ENCODE results near the gene SERPINB7. TPM values are rescaled to one million over a fixed set of nuclear protein-coding genes. Genes with fewer than 3 reads are reported as not detected.
"Not testable (repeated sequence)": the region's sequence is repeated elsewhere in the genome, so short reads cannot be mapped to it uniquely, and the experiment has no call there.

The SERPINB7 gene
- total RNA-seq, 1 experiment from 2014 or later = not detected

DNA sequence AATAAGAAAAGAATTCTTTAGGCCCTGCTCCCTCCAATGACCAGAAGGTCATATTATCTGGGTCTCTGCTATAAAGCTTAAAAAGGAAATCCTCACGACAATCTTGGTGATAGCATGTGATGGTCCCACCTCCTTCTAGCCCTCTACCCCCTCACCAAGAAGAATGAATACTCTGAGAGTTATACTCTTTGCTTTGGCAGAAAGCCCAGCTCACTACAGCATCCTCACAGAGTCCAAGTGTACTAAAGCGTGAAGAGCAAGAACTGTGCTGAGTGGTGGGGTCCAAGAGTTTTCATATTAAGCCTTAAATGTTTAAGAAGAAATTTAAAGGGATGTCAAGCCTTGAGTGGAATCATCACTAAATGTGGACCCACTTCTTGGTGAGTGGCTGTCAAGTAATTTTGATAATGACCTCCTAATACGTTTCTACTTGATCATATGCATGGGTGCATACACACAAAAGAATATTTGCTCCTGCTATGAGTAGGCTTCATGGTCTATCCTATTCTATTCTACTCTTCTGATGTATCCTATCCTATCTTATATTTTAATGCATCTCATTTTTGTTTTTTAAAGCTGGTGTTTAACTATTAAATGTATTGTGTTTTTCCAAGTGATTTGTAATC, 16.5 kb upstream of the SERPINB7 start:
- no peaks in the 10 kb centered on the region for H3K4me1 Mint-ChIP-seq
- H3K27ac Mint-ChIP-seq = no peak overlapping the region
- TF ChIP-seq CDX4 (CRISPR knock-in tag; IDR thresholded peaks at IDR 0.05; ENCODE audit: borderline replicate concordance) = no peak
- TF ChIP-seq MXD4 (CRISPR knock-in tag; IDR thresholded peaks at IDR 0.05; ENCODE audit: borderline replicate concordance) = no peak
- no peak for TF ChIP-seq NR1H2 (CRISPR knock-in tag; IDR thresholded peaks at IDR 0.05)
- TF ChIP-seq ZNF263 (CRISPR knock-in tag; IDR thresholded peaks at IDR 0.05; ENCODE audit: low read depth) = no peak
- no peak for TF ChIP-seq CTCF (IDR thresholded peaks at IDR 0.05)
- TF ChIP-seq ZNF423 (CRISPR knock-in tag; IDR thresholded peaks at IDR 0.05) = no peak
- TF ChIP-seq, protein P1, sequence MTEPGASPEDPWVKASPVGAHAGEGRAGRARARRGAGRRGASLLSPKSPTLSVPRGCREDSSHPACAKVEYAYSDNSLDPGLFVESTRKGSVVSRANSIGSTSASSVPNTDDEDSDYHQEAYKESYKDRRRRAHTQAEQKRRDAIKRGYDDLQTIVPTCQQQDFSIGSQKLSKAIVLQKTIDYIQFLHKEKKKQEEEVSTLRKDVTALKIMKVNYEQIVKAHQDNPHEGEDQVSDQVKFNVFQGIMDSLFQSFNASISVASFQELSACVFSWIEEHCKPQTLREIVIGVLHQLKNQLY (CRISPR knock-in tag; IDR thresholded peaks at IDR 0.05) = no peak
- TF ChIP-seq E2F5 (CRISPR knock-in tag; IDR thresholded peaks at IDR 0.05) = no peak
- TF ChIP-seq RORB (CRISPR knock-in tag; IDR thresholded peaks at IDR 0.05) = no peak
- no peak for TF ChIP-seq FOXJ3 (CRISPR knock-in tag; IDR thresholded peaks at IDR 0.05; ENCODE audit: borderline replicate concordance)
- TF ChIP-seq GTF2I (CRISPR knock-in tag; conservative IDR thresholded peaks at IDR 0.05) = no peak
- no peak for TF ChIP-seq MAX (CRISPR knock-in tag; IDR thresholded peaks at IDR 0.05)
- TF ChIP-seq ATF6 (CRISPR knock-in tag; IDR thresholded peaks at IDR 0.05) = no peak
- TF ChIP-seq, protein P2, sequence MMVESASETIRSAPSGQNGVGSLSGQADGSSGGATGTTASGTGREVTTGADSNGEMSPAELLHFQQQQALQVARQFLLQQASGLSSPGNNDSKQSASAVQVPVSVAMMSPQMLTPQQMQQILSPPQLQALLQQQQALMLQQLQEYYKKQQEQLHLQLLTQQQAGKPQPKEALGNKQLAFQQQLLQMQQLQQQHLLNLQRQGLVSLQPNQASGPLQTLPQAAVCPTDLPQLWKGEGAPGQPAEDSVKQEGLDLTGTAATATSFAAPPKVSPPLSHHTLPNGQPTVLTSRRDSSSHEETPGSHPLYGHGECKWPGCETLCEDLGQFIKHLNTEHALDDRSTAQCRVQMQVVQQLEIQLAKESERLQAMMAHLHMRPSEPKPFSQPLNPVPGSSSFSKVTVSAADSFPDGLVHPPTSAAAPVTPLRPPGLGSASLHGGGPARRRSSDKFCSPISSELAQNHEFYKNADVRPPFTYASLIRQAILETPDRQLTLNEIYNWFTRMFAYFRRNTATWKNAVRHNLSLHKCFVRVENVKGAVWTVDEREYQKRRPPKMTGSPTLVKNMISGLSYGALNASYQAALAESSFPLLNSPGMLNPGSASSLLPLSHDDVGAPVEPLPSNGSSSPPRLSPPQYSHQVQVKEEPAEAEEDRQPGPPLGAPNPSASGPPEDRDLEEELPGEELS (CRISPR knock-in tag; IDR thresholded peaks at IDR 0.05) = no peak
- CTCF ChIA-PET = no interaction called here
- DNase-seq (ENCODE audit: low spot score) (no peak), ATAC-seq (no peak)
- H3K27me3 Mint-ChIP-seq (ENCODE audit: low read depth) = peaks cover 8% of the 10 kb centered on the region
- POLR2A ChIA-PET = no interaction called here
- peaks cover 23% of the 10 kb centered on the region for H3K36me3 Mint-ChIP-seq
- no peak overlapping the region for H3K4me3 Mint-ChIP-seq
- H3K9me3 Mint-ChIP-seq = peaks cover 42% of the 10 kb centered on the region

GRCh38 chr18:63759786-63760185, 15.4 kb upstream of the SERPINB7 start:
- H3K27ac Mint-ChIP-seq; CTCF ChIA-PET; H3K4me1 Mint-ChIP-seq; H3K27me3 Mint-ChIP-seq (ENCODE audit: low read depth); POLR2A ChIA-PET; ATAC-seq; DNase-seq (ENCODE audit: low spot score); H3K4me3 Mint-ChIP-seq: not testable (repeated sequence)
- H3K36me3 Mint-ChIP-seq = peaks cover 23% of the 10 kb centered on the region
- H3K9me3 Mint-ChIP-seq = peaks cover 42% of the 10 kb centered on the region

Data from WTC11 (cell line).